Measurements from ENCODE around the gene MALSU1. TPM values are rescaled to one million over a fixed set of nuclear protein-coding genes. Genes with fewer than 3 reads are reported as not detected.

The MALSU1 gene
- total RNA-seq, 1 donor = 38.4 TPM

GRCh38 chr7:23267357-23267756 lies 31.8 kb upstream of the MALSU1 start:
- no peak for TF ChIP-seq CTCF (IDR thresholded peaks at IDR 0.05; ENCODE audit: extremely low read depth, low read depth, low read length)
- Histone ChIP-seq H3K27me3 (ENCODE audit: insufficient read depth, low read length) (peaks cover 5% of the 10 kb centered on the region), H3K4me1 (ENCODE audit: insufficient read depth, low read length) (no peaks in the 10 kb centered on the region), H3K4me2 (ENCODE audit: insufficient read depth, low read length) (no peak overlapping the region), H3K36me3 (ENCODE audit: insufficient read depth, low read length) (peaks cover 8% of the 10 kb centered on the region), H3K79me2 (ENCODE audit: insufficient read depth, low read length) (no peaks in the 10 kb centered on the region), H3K27ac (ENCODE audit: low read depth, low read length) (no peak overlapping the region), H3K9me3 (ENCODE audit: low read depth, low read length) (no peaks in the 10 kb centered on the region), H3K4me3 (ENCODE audit: insufficient read depth, low read length) (no peak overlapping the region), H4K20me1 (ENCODE audit: insufficient read depth, low read length) (no peaks in the 10 kb centered on the region), H2AFZ (ENCODE audit: low read length) (no peak overlapping the region)
- no peak for DNase-seq (ENCODE audit: insufficient read length, low spot score, missing footprints)

- DNase-seq (ENCODE audit: insufficient read length, low spot score, missing footprints) = no peak
- Histone ChIP-seq H3K4me2 (ENCODE audit: insufficient read depth, low read length) (no peak overlapping the region), H2AFZ (ENCODE audit: low read length) (no peak overlapping the region), H4K20me1 (ENCODE audit: insufficient read depth, low read length) (no peaks in the 10 kb centered on the region), H3K79me2 (ENCODE audit: insufficient read depth, low read length) (no peaks in the 10 kb centered on the region), H3K36me3 (ENCODE audit: insufficient read depth, low read length) (peaks cover 8% of the 10 kb centered on the region), H3K4me3 (ENCODE audit: insufficient read depth, low read length) (no peak overlapping the region), H3K4me1 (ENCODE audit: insufficient read depth, low read length) (peaks cover under 1% of the 10 kb centered on the region), H3K27ac (ENCODE audit: low read depth, low read length) (no peak overlapping the region), H3K9me3 (ENCODE audit: low read depth, low read length) (no peaks in the 10 kb centered on the region), H3K27me3 (ENCODE audit: insufficient read depth, low read length) (peaks cover 5% of the 10 kb centered on the region)
- no peak for TF ChIP-seq CTCF (IDR thresholded peaks at IDR 0.05; ENCODE audit: extremely low read depth, low read depth, low read length)
Measured at GRCh38 chr7:23268167-23268566, 31.0 kb upstream of the MALSU1 start.

- no peak overlapping the region for H3K4me3 ChIP-seq (ENCODE audit: insufficient read depth, low read length)
- no peaks in the 10 kb centered on the region for H3K9me3 ChIP-seq (ENCODE audit: low read depth, low read length)
- DNase-seq (ENCODE audit: insufficient read length, low spot score, missing footprints) = no peak
- H3K79me2 ChIP-seq (ENCODE audit: insufficient read depth, low read length) = no peaks in the 10 kb centered on the region
- H4K20me1 ChIP-seq (ENCODE audit: insufficient read depth, low read length) = no peaks in the 10 kb centered on the region
- H3K4me2 ChIP-seq (ENCODE audit: insufficient read depth, low read length) = no peak overlapping the region
- no peak overlapping the region for H2AFZ ChIP-seq (ENCODE audit: low read length)
- H3K4me1 ChIP-seq (ENCODE audit: insufficient read depth, low read length) = peaks cover 4% of the 10 kb centered on the region
- peaks cover 5% of the 10 kb centered on the region for H3K27me3 ChIP-seq (ENCODE audit: insufficient read depth, low read length)
- H3K36me3 ChIP-seq (ENCODE audit: insufficient read depth, low read length) = peaks cover 8% of the 10 kb centered on the region
- H3K27ac ChIP-seq (ENCODE audit: low read depth, low read length) = no peak overlapping the region
- no peak for TF ChIP-seq CTCF (IDR thresholded peaks at IDR 0.05; ENCODE audit: extremely low read depth, low read depth, low read length)
Measured at GRCh38 chr7:23268746-23269145, 30.4 kb upstream of the MALSU1 start.

- no peaks in the 10 kb centered on the region for H3K9me3 ChIP-seq (ENCODE audit: low read depth, low read length)
- peaks cover 5% of the 10 kb centered on the region for H3K27me3 ChIP-seq (ENCODE audit: insufficient read depth, low read length)
- no peak overlapping the region for H3K4me2 ChIP-seq (ENCODE audit: insufficient read depth, low read length)
- no peaks in the 10 kb centered on the region for H3K79me2 ChIP-seq (ENCODE audit: insufficient read depth, low read length)
- no peaks in the 10 kb centered on the region for H4K20me1 ChIP-seq (ENCODE audit: insufficient read depth, low read length)
- H3K36me3 ChIP-seq (ENCODE audit: insufficient read depth, low read length) = peaks cover 7% of the 10 kb centered on the region
- H2AFZ ChIP-seq (ENCODE audit: low read length) = no peak overlapping the region
- H3K27ac ChIP-seq (ENCODE audit: low read depth, low read length) = no peak overlapping the region
- H3K4me3 ChIP-seq (ENCODE audit: insufficient read depth, low read length) = no peak overlapping the region
- TF ChIP-seq CTCF (IDR thresholded peaks at IDR 0.05; ENCODE audit: extremely low read depth, low read depth, low read length) = no peak
- peaks cover 4% of the 10 kb centered on the region for H3K4me1 ChIP-seq (ENCODE audit: insufficient read depth, low read length)
- no peak for DNase-seq (ENCODE audit: insufficient read length, low spot score, missing footprints)
Measured at GRCh38 chr7:23272275-23272674, 26.9 kb upstream of the MALSU1 start.
